ENCODE measurements around the gene MARVELD1. TPM values are rescaled to one million over a fixed set of nuclear protein-coding genes. Genes with fewer than 3 reads are reported as not detected.

The MARVELD1 gene
- total RNA-seq, 1 donor from 2014 or later: 6.4 TPM

- Histone ChIP-seq H3K36me3 (peaks cover 7% of the 10 kb centered on the region), H3K4me1 (peaks cover 24% of the 10 kb centered on the region), H3K9me3 (replicated peaks) (no peaks in the 10 kb centered on the region), H3K27ac (replicated peaks) (peak overlapping the region; percentile 88), H3K4me3 (peak overlapping the region; percentile 92), H3K27me3 (ENCODE audit: low read depth) (no peaks in the 10 kb centered on the region)
- intact Hi-C loops (cut with micrococcal nuclease): loop anchor here (10.0 kb wide), 1 partner anchor 52 kb away; the partner anchor contains the start of gene AVPI1
- no peak for DNase-seq
- TF ChIP-seq, protein P1, sequence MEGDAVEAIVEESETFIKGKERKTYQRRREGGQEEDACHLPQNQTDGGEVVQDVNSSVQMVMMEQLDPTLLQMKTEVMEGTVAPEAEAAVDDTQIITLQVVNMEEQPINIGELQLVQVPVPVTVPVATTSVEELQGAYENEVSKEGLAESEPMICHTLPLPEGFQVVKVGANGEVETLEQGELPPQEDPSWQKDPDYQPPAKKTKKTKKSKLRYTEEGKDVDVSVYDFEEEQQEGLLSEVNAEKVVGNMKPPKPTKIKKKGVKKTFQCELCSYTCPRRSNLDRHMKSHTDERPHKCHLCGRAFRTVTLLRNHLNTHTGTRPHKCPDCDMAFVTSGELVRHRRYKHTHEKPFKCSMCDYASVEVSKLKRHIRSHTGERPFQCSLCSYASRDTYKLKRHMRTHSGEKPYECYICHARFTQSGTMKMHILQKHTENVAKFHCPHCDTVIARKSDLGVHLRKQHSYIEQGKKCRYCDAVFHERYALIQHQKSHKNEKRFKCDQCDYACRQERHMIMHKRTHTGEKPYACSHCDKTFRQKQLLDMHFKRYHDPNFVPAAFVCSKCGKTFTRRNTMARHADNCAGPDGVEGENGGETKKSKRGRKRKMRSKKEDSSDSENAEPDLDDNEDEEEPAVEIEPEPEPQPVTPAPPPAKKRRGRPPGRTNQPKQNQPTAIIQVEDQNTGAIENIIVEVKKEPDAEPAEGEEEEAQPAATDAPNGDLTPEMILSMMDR (IDR thresholded peaks at IDR 0.05; ENCODE audit: borderline replicate concordance): no peak
These were observed 22.9 kb downstream of the MARVELD1 start for GRCh38 chr10:97736403-97736901.

DNA sequence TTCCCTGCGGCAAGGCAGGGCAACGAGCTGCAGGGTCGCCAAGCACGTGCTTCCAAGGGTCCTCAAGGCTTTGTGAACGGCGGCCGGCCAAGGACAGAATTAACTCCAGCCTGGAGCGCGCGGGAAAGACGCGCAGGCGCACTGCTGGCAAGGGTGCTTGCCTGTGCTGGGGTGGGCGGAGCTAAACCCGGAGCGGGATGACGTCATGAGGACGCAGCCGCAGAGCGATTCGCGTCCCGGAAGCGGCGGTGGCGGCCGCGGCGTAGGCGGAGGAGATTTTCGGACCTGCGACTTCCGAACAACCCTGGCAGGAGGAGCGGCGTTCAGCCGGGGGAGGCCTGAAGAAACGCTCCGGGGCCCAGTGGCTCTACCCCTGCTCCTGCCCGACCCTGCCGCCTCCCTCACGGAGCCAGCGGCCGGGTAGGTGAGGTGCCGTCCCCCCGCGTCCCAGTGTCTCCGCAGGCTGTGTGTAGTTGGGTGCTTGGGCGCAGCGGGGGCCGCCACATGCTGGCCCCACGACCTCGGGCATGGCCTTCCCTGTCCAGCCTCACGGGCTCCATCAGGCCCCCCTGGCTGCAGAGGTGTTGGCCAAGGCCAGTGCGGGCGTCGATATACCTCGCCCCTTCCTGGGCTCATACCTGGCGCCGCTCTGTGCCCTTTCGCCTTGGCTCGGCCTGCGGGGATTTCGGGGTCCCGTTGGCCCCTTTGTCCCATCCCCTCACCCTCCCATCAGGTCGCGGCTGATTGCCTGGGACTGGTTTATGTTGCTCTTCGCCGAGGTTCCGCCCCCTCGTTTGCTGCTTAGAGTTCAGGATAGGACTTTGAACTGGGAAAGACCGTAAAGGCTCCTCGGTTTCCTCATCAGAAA lies 23.6 kb downstream of the MARVELD1 start, which contains the start of gene ZFYVE27:
Gene ZFYVE27 (plus strand): TSS at position 227 of the 868 bp plus-strand sequence. CDS start 1,350 bp downstream, outside the sequence.
- Histone ChIP-seq H3K27ac (replicated peaks) (peak within 1 kb of the TSS; percentile 88), H3K36me3 (peaks cover 10% of the 10 kb centered on the region), H3K4me3 (peak within 1 kb of the TSS; percentile 92), H3K4me1 (peaks cover 21% of the 10 kb centered on the region), H3K9me3 (replicated peaks) (no peaks in the 10 kb centered on the region), H3K27me3 (ENCODE audit: low read depth) (no peaks in the 10 kb centered on the region)
- peak; percentile 97 for DNase-seq
- TF ChIP-seq, protein P1 (IDR thresholded peaks at IDR 0.05; ENCODE audit: borderline replicate concordance): peak; percentile 16
- intact Hi-C loops (cut with micrococcal nuclease): loop anchor here (10.0 kb wide), 1 partner anchor 52 kb away; the partner anchor contains the start of gene AVPI1

- peak overlapping the region; percentile 88 for H3K27ac ChIP-seq (replicated peaks)
- TF ChIP-seq, protein P1 (IDR thresholded peaks at IDR 0.05; ENCODE audit: borderline replicate concordance): no peak
- no peaks in the 10 kb centered on the region for H3K9me3 ChIP-seq (replicated peaks)
- peaks cover 10% of the 10 kb centered on the region for H3K36me3 ChIP-seq
- H3K27me3 ChIP-seq (ENCODE audit: low read depth): no peaks in the 10 kb centered on the region
- no peak for DNase-seq
- H3K4me3 ChIP-seq: peak overlapping the region; percentile 92
- H3K4me1 ChIP-seq: peaks cover 25% of the 10 kb centered on the region
- intact Hi-C loops (cut with micrococcal nuclease): loop anchor here (10.0 kb wide), 1 partner anchor 53 kb away; the partner anchor contains the start of gene AVPI1
These were observed 24.3 kb downstream of the MARVELD1 start for GRCh38 chr10:97737770-97738265.

DNA sequence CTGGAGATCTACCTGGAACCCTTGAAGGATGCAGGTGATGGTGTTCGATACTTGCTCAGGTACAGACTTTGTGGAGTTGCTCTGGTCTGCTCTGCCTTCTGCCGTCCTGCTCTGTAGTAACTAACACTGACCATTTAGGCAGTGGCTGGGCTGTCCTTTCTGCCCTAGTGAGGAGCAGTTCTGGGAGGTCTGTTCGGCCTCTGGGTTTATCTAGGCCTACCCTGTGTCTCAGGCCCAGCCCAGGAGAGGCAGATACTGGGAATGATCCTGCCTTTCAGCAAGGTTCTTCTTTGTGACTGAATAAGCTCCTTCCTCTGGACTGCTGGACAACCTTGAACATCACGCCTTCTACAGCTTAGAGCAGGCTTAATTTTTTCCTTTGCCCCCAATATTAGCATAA lies 25.1 kb downstream of the MARVELD1 start:
- DNase-seq: no peak
- no peaks in the 10 kb centered on the region for H3K9me3 ChIP-seq (replicated peaks)
- intact Hi-C loops (cut with micrococcal nuclease): loop anchor here (10.0 kb wide), 1 partner anchor 54 kb away; the partner anchor contains the start of gene AVPI1
- peaks cover 33% of the 10 kb centered on the region for H3K4me1 ChIP-seq
- peak overlapping the region; percentile 92 for H3K4me3 ChIP-seq
- TF ChIP-seq, protein P1 (IDR thresholded peaks at IDR 0.05; ENCODE audit: borderline replicate concordance): no peak
- no peak overlapping the region for H3K27ac ChIP-seq (replicated peaks)
- H3K27me3 ChIP-seq (ENCODE audit: low read depth): no peaks in the 10 kb centered on the region
- H3K36me3 ChIP-seq: peaks cover 16% of the 10 kb centered on the region

DNA sequence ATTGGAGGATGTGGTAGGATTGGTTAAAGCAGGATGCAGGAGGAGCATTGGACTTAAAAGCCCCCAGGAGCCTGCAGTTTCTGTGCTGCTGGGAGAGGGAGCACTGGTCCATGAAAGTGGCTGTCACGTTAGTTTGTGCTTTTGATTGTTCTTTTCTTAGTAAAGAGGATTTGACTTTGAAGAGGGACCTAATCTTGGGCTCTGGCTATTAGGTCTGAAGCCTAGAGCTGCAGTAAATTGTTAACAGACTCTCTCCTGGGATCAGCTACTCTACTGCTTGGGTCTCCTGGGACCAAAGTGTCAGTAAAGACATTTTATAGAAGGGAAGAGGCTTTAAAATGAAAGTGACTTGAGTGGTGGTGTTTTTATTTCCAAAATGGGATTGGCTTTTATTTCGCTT lies 27.1 kb downstream of the MARVELD1 start:
- intact Hi-C loops (cut with micrococcal nuclease): no loop called here
- Histone ChIP-seq H3K4me3 (no peak overlapping the region), H3K27me3 (ENCODE audit: low read depth) (no peaks in the 10 kb centered on the region), H3K36me3 (peaks cover 33% of the 10 kb centered on the region), H3K27ac (replicated peaks) (no peak overlapping the region), H3K9me3 (replicated peaks) (no peaks in the 10 kb centered on the region), H3K4me1 (peaks cover 41% of the 10 kb centered on the region)
- no peak for DNase-seq
- TF ChIP-seq, protein P1 (IDR thresholded peaks at IDR 0.05; ENCODE audit: borderline replicate concordance): no peak
